ENCODE results near the gene RABGAP1L.

GRCh38 chr1:174152427-174152826, 6.9 kb upstream of the RABGAP1L start:
- TF ChIP-seq SUZ12 (IDR thresholded peaks at IDR 0.05; ENCODE audit: extremely low read depth, insufficient read depth, insufficient read length) (no peak), YY1 (IDR thresholded peaks at IDR 0.05; ENCODE audit: insufficient read depth, insufficient read length) (no peak)

Measured in NT2/D1 (cell line).